Measurements from ENCODE around the gene BTBD1.

GRCh38 chr15:83088876-83089275 lies 21.8 kb upstream of the BTBD1 start:
- TF ChIP-seq, protein P1, sequence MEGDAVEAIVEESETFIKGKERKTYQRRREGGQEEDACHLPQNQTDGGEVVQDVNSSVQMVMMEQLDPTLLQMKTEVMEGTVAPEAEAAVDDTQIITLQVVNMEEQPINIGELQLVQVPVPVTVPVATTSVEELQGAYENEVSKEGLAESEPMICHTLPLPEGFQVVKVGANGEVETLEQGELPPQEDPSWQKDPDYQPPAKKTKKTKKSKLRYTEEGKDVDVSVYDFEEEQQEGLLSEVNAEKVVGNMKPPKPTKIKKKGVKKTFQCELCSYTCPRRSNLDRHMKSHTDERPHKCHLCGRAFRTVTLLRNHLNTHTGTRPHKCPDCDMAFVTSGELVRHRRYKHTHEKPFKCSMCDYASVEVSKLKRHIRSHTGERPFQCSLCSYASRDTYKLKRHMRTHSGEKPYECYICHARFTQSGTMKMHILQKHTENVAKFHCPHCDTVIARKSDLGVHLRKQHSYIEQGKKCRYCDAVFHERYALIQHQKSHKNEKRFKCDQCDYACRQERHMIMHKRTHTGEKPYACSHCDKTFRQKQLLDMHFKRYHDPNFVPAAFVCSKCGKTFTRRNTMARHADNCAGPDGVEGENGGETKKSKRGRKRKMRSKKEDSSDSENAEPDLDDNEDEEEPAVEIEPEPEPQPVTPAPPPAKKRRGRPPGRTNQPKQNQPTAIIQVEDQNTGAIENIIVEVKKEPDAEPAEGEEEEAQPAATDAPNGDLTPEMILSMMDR (conservative IDR thresholded peaks at IDR 0.05; ENCODE audit: low read depth, low read length): no peak
- TF ChIP-seq EZH2phosphoT487 (IDR thresholded peaks at IDR 0.05; ENCODE audit: borderline replicate concordance, low read length): no peak
